AG04450 (cell line): ENCODE results near the gene ZNF688. TPM values are rescaled to one million over a fixed set of nuclear protein-coding genes. Genes with fewer than 3 reads are reported as not detected.

Experiments used
- CTCF ChIA-PET: fragments of 300-600, 350-600 bp; formaldehyde crosslinking; extraction: SDS; loops from one replicate; lab custom pipeline; 2022; ENCODE audit warnings: antibody characterized with exemption, inconsistent platforms; lab: Charles Lee
- POLR2A ChIA-PET: fragments of 350-600 bp; formaldehyde crosslinking; extraction: SDS; loops from one replicate; lab custom pipeline; 2021; ENCODE audit warnings: antibody characterized with exemption, inconsistent platforms; lab: Yijun Ruan, JAX
- DNase-seq: peaks from one replicate; pipeline ENCODE4 v3.0.0-alpha.2; 2011; ENCODE audit warnings: low read depth, low spot score
- H3K27ac ChIP-seq: one replicate; pipeline ENCODE4 v1.5.1; 2012; ENCODE audit warnings: low read depth, low read length, control low read depth
- H3K27me3 ChIP-seq: one replicate; pipeline ENCODE4 v1.6.0; 2012; ENCODE audit warnings: low read length; ENCODE audit not compliant: control insufficient read depth, insufficient read depth
- H3K4me3 ChIP-seq: 2 replicates; pipeline ENCODE4 v1.5.1; 2011; ENCODE audit warnings: mild to moderate bottlenecking, low read depth, low read length, control low read depth
- H3K9me3 ChIP-seq: 2 replicates; pipeline ENCODE4 v1.5.1; 2012; ENCODE audit warnings: low read length; ENCODE audit not compliant: control insufficient read depth, insufficient read depth
- polyA plus RNA-seq: library from polyadenylated mRNA; depleted of rRNA; stranded (reverse); fragments of >200 nt; gene quantifications from 2 replicates; pipeline ENCODE4 v1.2.3, GENCODE V29; 2011
- TF ChIP-seq, protein P1 (sequence below): IDR thresholded peaks from 2 replicates; pipeline ENCODE4 v1.5.1; 2011; ENCODE audit warnings: low read depth, low read length, control low read depth, inconsistent platforms

Gene ZNF688
- polyA plus RNA-seq, 1 experiment, result 6.8 TPM

DNA sequence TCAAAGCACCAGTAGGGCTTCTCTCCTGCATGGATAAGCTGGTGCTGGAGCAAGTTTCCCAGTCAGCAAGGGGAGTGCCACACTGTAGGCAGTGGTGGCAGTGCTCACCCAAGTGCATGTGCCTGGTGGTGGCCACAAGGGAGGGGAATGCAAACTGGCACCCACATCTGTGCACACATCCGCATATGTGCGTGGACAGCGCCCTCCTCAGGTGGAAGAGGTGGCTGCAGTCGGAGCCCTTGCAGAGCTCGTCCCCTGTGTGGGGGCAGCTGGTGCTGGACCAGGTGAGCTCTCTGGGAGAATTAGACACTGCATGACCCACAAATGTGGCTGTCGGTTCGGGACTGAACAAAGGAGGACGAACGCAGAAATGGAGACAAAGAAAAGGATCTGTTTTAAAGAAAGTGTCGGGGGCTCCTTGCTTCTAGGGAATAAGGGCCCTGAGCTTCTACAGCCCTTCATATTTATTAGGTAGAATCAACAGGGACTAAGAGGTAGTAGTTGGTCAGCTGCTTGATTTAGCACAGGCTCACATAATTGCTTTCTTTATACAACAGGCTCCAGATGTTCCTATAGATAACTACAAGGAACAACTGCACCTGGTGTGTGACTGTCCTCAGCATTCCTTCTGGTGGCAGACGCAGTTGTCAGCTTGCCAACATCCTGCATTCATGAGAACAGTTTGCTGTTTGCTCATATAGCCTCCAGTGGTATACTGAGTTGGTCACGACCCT is 44.0 kb upstream of the ZNF688 start:
- TF ChIP-seq, protein P1, sequence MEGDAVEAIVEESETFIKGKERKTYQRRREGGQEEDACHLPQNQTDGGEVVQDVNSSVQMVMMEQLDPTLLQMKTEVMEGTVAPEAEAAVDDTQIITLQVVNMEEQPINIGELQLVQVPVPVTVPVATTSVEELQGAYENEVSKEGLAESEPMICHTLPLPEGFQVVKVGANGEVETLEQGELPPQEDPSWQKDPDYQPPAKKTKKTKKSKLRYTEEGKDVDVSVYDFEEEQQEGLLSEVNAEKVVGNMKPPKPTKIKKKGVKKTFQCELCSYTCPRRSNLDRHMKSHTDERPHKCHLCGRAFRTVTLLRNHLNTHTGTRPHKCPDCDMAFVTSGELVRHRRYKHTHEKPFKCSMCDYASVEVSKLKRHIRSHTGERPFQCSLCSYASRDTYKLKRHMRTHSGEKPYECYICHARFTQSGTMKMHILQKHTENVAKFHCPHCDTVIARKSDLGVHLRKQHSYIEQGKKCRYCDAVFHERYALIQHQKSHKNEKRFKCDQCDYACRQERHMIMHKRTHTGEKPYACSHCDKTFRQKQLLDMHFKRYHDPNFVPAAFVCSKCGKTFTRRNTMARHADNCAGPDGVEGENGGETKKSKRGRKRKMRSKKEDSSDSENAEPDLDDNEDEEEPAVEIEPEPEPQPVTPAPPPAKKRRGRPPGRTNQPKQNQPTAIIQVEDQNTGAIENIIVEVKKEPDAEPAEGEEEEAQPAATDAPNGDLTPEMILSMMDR, result peak; percentile 43
- DNase-seq, result no peak
- Histone ChIP-seq H3K27ac (no peak overlapping the region), H3K4me3 (no peak overlapping the region), H3K9me3 (peaks cover 7% of the 10 kb centered on the region), H3K27me3 (peaks cover 6% of the 10 kb centered on the region)
- ChIA-PET POLR2A (interaction anchor here (0.6 kb wide), 1 partner anchor 13 kb away, joined by 4 read pairs; no protein-coding TSS in a partner anchor), CTCF (interaction anchor here (1.1 to 2.9 kb wide), 3 partner anchors 14 to 245 kb away, joined by 3 to 13 read pairs (median 3); partner anchors contain the start of gene TBC1D10B)

DNA sequence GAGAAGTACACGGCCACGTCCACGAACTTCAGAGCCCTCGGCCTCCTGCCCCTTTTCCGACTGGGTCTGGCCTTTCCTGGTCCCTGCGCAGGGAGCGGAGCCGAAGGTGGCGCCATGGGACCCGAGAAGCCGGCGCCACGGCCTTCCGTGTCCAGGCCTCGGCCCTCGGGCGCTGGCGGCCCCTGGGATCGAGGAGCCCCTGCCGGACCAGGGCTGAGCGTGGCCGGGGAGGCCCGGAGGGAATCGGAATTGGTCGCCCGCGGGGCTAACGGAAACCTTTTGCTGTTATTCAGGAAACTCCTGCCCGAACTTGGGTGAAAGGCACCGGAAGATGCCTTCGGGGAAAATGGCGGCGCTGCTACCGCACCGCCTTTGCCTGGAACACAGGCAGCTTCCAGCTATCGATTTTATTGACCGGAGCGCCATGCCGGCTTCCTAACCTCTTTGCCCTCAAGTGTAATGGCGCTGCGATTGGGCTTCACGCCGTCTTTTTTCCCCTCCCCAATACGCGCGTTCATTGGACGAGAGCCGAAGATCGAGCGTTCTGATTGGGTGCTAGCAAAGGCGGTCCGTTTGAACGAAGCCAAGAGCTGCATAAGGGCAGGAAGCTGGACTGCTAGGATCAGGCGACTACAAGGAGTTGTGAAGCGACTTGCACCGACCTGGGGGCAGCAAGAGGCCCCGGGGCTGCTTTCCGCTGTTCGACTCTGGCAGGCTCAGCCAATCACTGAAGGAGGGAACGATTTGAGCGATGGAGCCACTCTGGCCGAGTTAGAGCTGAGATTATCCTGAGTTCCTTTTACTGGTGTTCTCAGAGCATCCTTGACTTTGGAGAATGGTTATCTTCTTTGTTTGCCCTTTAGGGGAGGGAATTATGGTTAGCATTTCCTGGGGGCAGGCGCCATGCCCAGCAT is 38.7 kb upstream of the ZNF688 start, which contains the start of gene ZNF689:
Gene ZNF689 (minus strand): TSS at position 464 of the 914 bp plus-strand sequence. CDS start 348 bp downstream, at position 116.
- Histone ChIP-seq H3K9me3 (peaks cover under 1% of the 10 kb centered on the region; the same call in 1 of the 2 replicates), H3K4me3 (peak within 1 kb of the TSS; percentile 78), H3K27ac (peak within 1 kb of the TSS; percentile 70), H3K27me3 (no peaks in the 10 kb centered on the region)
- peak; percentile 92 for DNase-seq
- ChIA-PET CTCF (interaction anchor here (0.6 to 2.8 kb wide), 4 partner anchors 12 to 201 kb away, joined by 3 to 24 read pairs (median 6); partner anchors contain the start of gene DCTPP1), POLR2A (interaction anchor here (0.5 to 1.2 kb wide), 8 partner anchors 12 to 203 kb away, joined by 3 to 6 read pairs (median 4); partner anchors contain the start of genes DCTPP1, PRR14, ZNF688 and ZNF747)
- TF ChIP-seq, protein P1, result no peak

DNA sequence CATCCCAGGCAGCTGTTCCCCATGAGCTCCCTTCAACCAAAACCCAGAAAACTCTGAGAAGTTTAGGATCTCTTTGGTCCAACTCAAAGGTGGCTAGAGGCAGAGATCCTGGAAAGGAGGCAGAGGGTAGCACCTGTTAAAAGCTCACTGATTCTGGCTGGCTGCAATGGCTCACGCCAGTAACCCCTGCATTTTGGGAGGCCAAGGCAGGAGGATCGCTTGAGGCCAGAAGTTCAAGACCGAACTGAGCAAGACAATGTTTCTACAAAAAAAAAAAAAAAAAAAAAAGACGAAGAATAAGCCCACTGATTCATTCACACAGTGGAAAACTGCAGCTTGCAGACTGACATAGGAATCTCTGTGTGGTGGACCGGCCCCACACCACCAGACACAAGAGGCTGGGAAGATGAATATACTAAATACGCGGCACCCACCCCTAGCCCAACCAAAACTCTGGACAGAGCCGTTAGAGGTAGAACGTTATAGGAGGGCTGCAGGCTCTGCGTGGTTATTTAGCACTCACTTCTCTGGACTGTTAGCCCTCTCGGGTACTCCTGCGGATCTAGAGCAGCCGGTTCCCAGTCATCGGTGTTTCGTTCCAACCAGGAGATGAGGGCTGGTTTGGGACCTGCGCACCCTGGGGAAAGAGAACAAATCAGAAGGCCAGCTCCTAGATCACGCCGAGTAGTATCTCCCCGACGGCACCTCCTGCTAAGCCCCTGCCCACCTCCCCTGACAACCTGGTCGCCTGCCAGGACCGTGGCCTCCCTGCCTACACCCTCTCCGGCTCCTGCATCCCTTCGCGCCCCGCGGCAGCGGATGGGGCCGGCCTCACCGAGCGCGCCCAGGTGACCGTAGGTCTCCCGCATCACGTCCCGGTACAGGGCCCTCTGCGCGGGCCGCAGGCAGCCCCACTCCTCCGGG is 37.8 kb upstream of the ZNF688 start:
- CTCF ChIA-PET, result interaction anchor here (1.0 to 2.8 kb wide), 6 partner anchors 9 to 200 kb away, joined by 3 to 24 read pairs (median 4); partner anchors contain the start of gene PRR14
- no peaks in the 10 kb centered on the region; the same call in 1 of the 2 replicates for H3K9me3 ChIP-seq
- no peaks in the 10 kb centered on the region for H3K27me3 ChIP-seq
- H3K4me3 ChIP-seq, result peak overlapping the region; percentile 78
- POLR2A ChIA-PET, result interaction anchor here (0.7 to 1.2 kb wide), 3 partner anchors 51 to 179 kb away, joined by 3 to 4 read pairs (median 4); partner anchors contain the start of genes DCTPP1 and ZNF764
- TF ChIP-seq, protein P1, result no peak
- peak overlapping the region; percentile 70 for H3K27ac ChIP-seq
- DNase-seq, result no peak

DNA sequence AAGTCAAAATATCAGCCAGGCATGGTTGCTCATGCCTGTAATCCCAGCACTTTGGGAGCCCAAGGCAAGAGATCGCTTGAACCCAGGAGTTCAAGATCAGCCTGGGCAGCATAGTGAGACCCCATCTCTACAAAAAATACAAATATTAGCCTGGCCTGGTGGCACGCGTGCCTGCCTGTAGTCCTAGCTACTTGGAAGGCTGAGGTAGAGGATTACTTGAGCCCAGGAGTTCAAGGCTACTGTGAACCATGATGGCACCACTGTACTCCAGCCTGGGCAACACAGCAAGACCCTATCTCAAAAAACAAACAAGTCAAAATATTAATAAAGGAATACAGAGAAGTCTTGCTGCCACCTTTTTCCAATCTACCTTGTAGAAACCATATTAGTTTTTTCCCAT is 34.5 kb upstream of the ZNF688 start:
- TF ChIP-seq, protein P1, result no peak
- DNase-seq, result no peak
- ChIA-PET POLR2A (no interaction called here), CTCF (interaction anchor here (1.8 kb wide), 1 partner anchor 8 kb away, joined by 7 read pairs; no protein-coding TSS in a partner anchor)
- no peak overlapping the region for H3K4me3 ChIP-seq
- H3K27me3 ChIP-seq, result no peaks in the 10 kb centered on the region
- H3K27ac ChIP-seq, result no peak overlapping the region
- H3K9me3 ChIP-seq, result no peaks in the 10 kb centered on the region; the same call in 1 of the 2 replicates
